HS-5 (cell line): Measurements from ENCODE around the gene FAM13C.
"Not testable (repeated sequence)": the region's sequence is repeated elsewhere in the genome, so short reads cannot be mapped to it uniquely, and the experiment has no call there.

Source experiments
- DNase-seq: peaks from one replicate; pipeline ENCODE4 v3.0.0-alpha.2; 2012; ENCODE audit warnings: low read depth

FAM13C gene

DNA sequence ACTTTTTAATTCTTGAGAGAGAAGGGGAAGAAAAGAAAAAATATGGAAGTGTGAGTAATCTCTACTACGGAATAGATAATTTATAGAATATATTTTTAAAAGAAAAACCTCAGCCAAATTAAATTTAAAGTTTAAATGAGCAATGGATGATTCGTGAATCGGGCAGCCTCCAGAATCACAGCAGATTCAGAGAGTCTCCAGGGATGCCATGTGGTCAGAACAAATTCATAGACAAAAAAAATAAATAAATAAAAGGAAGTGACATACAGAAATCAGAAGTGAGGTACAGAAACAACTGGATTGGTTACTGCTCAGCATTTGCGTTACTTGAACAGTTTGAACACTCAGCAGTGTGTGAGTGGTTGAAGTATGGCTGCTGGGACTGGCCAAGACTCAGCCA lies 132.9 kb downstream of the FAM13C start:
- DNase-seq: no peak

- DNase-seq: no peak
These were observed 135.1 kb downstream of the FAM13C start for GRCh38 chr10:59227136-59227673.

GRCh38 chr10:59225211-59225610 lies 137.1 kb downstream of the FAM13C start:
- no peak for DNase-seq

DNA sequence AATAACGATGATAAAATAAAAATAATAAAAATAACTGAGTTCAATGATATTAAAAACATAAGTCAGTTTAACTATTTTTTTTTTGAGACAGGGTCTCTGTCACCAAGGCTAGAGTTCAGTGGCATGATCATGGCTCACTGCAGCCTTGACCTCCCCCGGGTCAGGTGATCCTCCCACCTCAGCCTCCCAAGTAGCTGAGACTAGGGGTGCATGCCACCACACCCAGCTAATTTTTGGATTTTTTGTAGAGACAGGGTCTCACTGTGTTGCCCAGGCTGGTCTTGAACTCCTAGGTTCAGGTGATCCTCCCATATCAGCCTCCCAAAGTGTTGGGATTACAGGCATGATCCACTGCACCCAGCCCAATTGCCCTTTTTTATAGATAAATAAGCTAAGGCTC lies 138.8 kb downstream of the FAM13C start:
- not testable (repeated sequence) for DNase-seq

DNA sequence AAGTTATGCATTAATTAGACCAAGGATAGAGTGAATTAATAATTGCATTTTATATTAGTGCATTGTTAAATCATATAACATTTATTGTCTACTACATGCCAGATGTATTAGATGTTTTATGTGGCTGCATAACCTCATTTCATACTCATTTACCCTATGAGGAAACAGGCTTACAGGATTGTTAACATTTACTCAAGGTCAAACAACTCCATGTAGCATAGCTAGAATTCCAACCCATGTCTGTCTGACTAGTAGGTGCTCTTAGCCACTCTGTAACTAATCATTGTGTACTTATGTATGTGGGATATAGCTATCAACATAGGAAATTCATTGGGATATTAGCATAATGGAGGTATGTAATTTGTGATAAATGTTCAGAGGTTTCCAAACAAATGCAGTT lies 139.6 kb downstream of the FAM13C start:
- DNase-seq: no peak

- DNase-seq: no peak
These were observed 146.0 kb downstream of the FAM13C start for GRCh38 chr10:59216178-59216869.

- no peak for DNase-seq
These were observed 148.2 kb downstream of the FAM13C start for GRCh38 chr10:59214160-59214559.

GRCh38 chr10:59212301-59212798 lies 150.0 kb downstream of the FAM13C start:
- DNase-seq: no peak

DNA sequence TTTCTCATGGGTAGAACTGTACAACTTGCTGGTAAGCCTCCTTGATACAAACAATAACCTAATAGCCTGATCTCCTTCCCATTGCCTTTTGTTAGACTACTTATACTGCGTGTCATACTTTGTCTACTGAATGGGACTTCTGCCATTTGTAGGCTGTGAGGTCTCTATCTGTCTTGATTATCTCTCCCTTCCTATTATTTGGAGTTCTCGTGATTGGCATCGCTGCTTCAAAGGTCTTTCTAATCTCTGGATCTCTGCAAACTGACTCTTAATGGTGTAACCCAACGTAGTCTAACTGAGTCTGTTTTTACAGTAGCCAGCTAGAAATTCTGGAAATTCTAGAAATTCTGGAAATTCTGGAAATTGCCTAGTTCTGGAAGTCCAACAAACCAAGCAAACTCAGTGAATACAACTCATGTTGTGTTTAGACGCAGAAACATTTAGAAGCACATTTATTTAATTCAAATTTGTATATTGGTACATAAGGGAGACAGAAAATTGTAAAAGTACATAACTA lies 156.1 kb downstream of the FAM13C start:
- DNase-seq: no peak
